HPDE6-E6E7 (cell line): ENCODE measurements around the gene RAB14.
"Not testable (repeated sequence)": the region's sequence is repeated elsewhere in the genome, so short reads cannot be mapped to it uniquely, and the experiment has no call there.

Experiments
- DNase-seq: peaks from one replicate; pipeline ENCODE4 v3.0.0; 2011; ENCODE audit warnings: missing footprints; ENCODE audit errors: extremely low spot score

Gene RAB14

DNA sequence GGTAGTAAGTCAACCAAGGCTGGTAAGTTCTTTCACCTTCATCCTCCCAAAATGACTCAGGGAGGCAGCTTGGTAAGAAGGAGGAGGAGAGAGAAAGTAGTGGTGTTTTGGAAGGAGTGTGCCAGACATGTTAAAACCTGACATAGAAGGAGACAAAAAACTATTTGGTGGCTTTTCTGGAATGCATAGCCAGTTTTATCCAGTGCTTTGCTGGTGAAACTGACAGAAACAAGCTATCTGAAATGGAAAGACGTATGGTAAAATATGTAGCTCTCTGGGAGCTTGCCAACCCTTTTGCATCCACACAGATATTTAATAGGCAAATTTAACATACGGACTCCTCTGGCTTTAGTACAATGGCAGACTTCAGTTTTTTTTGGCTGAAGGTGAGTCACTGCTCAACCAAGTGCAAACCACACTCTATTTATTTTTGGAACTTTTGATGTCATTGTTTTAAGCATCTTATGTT lies 45.4 kb downstream of the RAB14 start:
- peak; percentile 56 for DNase-seq

DNA sequence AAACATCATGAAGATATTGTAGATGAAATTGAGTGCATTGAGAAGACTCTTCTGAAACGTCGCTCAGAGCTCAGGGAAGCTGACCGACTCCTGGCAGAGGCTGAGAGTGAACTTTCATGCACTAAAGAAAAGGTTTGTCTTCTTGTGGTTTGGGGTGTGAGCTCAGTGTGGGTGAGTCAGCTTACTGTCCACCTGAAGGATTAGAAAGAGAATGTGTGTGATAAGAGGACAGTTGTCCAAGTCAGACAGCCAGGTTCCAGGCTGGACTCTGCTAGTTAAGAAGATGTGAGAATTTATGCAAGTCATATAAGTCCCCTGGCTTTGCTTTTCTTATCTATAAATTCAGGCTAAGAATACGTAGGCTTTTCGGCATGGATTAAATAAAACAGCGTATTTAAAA lies 46.9 kb downstream of the RAB14 start:
- DNase-seq, result peak; percentile 60

DNA sequence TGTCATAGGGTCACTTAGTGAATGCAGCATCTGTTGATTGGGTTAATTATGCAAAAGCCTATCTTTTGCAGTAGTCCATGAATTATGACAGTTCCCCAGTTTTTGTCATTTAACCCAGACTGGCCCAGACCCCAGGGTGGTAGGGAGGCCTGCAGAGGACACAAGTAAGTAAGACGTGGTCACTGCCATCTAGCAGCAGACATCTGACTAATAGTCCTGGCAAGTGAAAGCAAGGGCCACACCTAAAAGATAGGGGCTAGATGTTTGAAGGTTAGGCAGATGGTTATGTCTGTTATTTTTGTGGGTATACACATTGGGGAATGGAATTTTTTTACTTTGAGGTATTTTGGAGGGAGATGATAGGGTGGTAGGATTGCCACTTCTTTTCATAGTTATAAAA lies 48.0 kb downstream of the RAB14 start:
- DNase-seq, result no peak

GRCh38 chr9:121150188-121150587 lies 51.5 kb downstream of the RAB14 start:
- no peak for DNase-seq

DNA sequence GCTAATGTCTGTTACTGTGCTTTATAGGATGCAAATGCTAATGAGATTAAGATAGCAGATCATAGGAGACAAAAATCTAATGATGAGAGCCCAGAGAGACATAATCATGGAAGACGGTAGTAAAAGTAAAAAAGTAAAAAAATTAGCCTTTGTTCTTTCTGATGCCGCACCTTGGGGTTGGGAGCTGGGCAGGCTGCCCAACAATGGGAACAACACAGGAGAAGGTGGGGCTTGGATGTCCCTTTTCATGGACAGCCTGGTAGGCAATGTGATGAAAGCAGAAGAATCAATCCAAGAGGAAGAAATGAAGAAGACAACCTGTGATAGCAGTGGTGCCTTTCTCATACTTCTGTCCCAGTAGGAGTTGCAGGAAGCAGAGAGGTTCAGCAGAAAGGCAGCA lies 57.2 kb downstream of the RAB14 start:
- no peak for DNase-seq

DNA sequence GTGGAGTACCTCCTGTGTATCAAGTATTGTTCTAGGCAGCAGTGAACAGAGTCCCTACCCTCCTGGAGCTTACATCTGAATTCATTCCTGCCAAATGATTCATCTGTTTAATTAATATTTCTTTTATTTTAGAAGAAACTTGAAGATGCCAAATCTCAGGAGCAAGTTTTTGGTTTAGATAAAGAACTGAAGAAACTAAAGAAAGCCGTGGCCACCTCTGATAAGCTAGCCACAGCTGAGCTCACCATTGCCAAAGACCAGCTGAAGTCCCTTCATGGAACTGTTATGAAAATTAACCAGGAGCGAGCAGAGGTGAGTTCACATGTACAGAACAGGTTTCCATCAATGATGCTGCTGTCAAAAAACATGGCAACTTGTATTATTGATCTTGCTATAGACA lies 57.9 kb downstream of the RAB14 start:
- no peak for DNase-seq

- DNase-seq, result no peak
Measured at GRCh38 chr9:121141706-121142105, 60.0 kb downstream of the RAB14 start.

DNA sequence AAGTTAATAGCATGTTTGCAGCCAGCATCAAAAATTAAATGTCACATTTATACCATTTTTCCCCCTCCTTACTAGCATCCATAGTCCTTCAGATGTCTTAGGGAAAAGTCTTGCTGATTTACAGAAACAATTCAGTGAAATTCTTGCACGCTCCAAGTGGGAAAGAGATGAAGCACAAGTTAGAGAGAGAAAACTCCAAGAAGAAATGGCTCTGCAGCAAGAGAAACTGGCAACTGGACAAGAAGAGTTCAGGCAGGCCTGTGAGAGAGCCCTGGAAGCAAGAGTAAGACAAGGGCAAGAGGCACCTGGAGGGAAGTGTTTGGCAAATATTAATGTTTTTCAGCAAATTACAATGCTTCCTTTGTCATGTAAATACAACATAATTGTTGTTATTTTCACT lies 60.4 kb downstream of the RAB14 start:
- DNase-seq, result no peak

DNA sequence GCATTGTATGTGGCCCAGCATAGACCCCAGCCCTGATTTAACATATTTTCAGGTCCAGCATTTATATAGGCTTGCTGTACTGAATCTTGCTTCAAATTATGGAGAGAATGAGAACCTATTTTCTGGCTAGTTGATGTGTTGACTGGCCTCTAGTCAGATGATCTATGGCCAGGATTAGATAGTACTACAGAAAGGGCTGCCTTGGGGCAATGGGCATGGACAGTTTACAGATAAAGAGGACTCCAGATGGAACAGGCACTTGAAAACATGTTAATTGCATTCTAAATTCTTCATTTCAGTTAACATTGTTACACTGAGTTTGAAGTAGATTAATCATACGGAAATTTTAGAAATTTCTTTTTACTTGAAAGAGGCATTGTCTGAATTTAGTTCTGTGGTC lies 61.5 kb downstream of the RAB14 start:
- DNase-seq, result no peak

- DNase-seq, result no peak
Measured at GRCh38 chr9:121138973-121139372, 62.7 kb downstream of the RAB14 start.

GRCh38 chr9:121138561-121138960 lies 63.1 kb downstream of the RAB14 start:
- DNase-seq, result peak; percentile 67

GRCh38 chr9:121135642-121136041 lies 66.0 kb downstream of the RAB14 start:
- DNase-seq, result no peak

DNA sequence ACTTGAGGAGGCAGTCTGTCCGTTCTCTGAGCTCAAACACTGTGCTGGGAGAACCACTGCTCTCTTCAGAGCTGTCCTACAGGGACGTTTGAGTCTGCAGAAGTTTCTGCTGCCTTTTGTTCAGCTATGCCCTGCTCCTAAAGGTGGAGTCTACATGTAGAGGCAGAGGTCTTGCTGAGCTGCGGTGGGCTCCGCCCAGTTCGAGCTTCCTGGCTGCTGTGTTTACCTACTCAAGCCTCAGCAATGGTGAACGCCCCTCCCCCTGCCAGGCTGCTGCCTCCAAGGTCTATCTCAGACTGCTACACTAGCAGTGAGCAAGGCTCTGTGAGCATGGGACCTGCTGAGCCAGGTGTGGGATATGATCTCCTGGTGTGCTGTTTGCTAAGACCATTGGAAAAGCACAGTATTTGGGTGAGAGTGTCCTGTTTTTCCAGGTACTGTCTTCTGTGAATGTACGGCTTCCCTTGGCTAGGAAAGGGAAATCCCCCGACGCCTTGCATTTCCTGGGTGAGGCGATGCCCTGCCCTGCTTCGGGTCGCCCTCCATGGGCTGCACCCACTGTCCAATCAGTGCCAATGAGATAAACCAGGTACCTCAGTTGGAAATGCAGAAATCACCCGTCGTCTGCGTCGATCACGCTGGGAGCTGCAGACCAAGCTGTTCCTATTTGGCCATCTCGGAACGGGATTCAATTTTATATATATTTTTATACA lies 68.4 kb downstream of the RAB14 start:
- DNase-seq, result no peak

DNA sequence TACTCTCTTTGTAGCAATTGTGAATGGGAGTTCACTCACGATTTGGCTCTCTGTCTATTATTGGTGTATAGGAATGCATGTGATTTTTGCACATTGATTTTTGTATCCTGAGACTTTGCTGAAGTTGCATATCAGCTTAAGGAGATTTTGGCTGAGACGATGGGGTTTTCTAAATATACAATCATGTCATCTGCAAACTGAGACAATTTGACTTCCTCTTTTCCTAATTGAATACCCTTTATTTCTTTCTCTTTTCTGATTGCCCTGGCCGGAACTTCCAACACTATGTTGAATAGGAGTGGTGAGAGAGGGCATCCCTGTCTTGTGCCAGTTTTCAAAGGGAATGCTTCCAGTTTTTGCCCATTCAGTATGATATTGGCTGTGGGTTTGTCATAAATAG lies 72.3 kb downstream of the RAB14 start:
- not testable (repeated sequence) for DNase-seq
